Testis (tissue), 2 donors: ENCODE results near the gene MN1.

ENCODE experiments used
- POLR2A ChIP-seq: fragments of 450-650 bp; IDR thresholded peaks from one replicate; pipeline ENCODE4 v1.6.1; 2017; ENCODE audit warnings: antibody characterized with exemption, mild to moderate bottlenecking, moderate library complexity
- TF ChIP-seq, protein P1 (sequence below), 3 experiments: fragments of 450-650 bp in 2 of 3; fragments of 200-600 bp in 1 of 3; sonication (generic) in 1 of 3; IDR thresholded peaks; one replicate each; pipeline ENCODE4 v1.5.1; 2016 to 2019; ENCODE audit warnings: antibody characterized with exemption in 3 of 3, mild to moderate bottlenecking in 2 of 3, moderate library complexity in 1 of 3

DNA sequence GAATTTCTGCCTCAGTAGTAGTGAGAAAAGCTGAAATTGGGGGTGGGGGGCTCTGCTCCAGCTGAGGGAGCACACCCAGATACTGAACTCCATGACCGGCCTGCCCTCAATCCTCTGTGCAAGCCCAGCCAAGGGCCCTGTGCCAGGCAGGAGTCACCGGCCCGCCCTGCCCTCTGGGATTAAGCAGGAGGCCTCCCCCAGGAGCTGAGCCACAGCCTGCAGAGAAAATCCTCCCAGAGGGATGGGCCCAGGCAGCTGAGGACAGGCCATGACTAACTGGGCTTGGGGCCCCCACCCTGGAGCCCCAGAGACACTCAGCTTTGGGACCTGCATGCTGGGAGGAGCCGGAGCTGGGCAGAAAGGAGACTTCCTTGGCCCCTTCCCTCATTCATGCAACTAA is 48.8 kb downstream of the MN1 start:
- TF ChIP-seq, protein P1, sequence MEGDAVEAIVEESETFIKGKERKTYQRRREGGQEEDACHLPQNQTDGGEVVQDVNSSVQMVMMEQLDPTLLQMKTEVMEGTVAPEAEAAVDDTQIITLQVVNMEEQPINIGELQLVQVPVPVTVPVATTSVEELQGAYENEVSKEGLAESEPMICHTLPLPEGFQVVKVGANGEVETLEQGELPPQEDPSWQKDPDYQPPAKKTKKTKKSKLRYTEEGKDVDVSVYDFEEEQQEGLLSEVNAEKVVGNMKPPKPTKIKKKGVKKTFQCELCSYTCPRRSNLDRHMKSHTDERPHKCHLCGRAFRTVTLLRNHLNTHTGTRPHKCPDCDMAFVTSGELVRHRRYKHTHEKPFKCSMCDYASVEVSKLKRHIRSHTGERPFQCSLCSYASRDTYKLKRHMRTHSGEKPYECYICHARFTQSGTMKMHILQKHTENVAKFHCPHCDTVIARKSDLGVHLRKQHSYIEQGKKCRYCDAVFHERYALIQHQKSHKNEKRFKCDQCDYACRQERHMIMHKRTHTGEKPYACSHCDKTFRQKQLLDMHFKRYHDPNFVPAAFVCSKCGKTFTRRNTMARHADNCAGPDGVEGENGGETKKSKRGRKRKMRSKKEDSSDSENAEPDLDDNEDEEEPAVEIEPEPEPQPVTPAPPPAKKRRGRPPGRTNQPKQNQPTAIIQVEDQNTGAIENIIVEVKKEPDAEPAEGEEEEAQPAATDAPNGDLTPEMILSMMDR (IDR thresholded peaks at IDR 0.05) = no peak
- TF ChIP-seq POLR2A = no peak
